22Rv1 (cell line): ENCODE data around the gene NID1.
"Not testable (repeated sequence)": the region's sequence is repeated elsewhere in the genome, so short reads cannot be mapped to it uniquely, and the experiment has no call there.

ENCODE experiments used
- H3K27ac ChIP-seq: fragments of 450-650 bp; 2 replicates; pipeline ENCODE4 v1.5.1; 2017
- ZFX ChIP-seq: fragments of 450-650 bp; IDR thresholded peaks from 2 replicates; pipeline ENCODE4 v1.6.1; 2017; ENCODE audit warnings: antibody characterized with exemption, borderline replicate concordance
- TF ChIP-seq, protein P1 (sequence below): fragments of 450-650 bp; IDR thresholded peaks from 2 replicates; pipeline ENCODE4 v1.5.1; 2017; ENCODE audit warnings: mild to moderate bottlenecking

NID1 gene

GRCh38 chr1:235929216-235929615 is 135.7 kb downstream of the NID1 start:
- no peak overlapping the region for H3K27ac ChIP-seq
- TF ChIP-seq, protein P1, sequence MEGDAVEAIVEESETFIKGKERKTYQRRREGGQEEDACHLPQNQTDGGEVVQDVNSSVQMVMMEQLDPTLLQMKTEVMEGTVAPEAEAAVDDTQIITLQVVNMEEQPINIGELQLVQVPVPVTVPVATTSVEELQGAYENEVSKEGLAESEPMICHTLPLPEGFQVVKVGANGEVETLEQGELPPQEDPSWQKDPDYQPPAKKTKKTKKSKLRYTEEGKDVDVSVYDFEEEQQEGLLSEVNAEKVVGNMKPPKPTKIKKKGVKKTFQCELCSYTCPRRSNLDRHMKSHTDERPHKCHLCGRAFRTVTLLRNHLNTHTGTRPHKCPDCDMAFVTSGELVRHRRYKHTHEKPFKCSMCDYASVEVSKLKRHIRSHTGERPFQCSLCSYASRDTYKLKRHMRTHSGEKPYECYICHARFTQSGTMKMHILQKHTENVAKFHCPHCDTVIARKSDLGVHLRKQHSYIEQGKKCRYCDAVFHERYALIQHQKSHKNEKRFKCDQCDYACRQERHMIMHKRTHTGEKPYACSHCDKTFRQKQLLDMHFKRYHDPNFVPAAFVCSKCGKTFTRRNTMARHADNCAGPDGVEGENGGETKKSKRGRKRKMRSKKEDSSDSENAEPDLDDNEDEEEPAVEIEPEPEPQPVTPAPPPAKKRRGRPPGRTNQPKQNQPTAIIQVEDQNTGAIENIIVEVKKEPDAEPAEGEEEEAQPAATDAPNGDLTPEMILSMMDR = no peak
- no peak for TF ChIP-seq ZFX

DNA sequence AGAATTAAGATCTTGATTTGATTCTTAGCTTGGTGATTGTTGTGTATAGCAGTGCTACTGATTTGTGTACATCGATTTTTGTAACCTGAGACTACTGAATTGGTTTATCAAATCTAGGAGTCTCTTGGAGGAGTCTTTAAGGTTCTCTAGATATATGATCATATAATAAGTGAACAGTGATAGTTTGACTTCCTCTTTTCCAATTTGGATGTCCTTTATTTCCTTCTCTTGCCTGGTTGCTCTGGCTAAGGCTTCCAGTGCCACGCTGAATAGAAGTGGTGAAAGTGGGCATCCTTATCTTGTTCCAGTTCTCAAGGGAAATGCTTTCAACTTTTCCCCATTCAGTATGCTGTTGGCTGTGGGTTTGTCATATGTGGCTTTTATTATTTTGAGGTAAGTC is 136.7 kb downstream of the NID1 start:
- TF ChIP-seq, protein P1 = no peak
- no peak for TF ChIP-seq ZFX
- H3K27ac ChIP-seq = no peak overlapping the region

DNA sequence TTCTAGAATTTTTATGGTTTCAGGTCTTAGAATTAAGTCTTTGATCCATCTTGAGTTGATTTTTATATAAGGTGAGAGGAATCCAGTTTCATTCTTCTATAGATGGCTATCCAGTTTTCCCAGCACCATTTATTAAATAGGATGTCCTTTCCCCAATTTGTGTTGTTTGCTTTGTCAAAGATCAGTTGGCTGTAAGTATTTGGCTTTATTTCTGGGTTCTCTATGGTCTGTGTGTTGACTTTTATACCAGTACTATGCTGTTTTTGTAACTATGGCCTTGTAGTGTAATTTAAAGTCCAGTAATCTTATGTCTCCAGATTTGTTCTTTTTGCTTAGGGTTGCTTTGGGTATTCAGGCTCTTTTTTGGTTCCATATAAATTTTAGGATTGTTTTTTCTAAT is 137.3 kb downstream of the NID1 start:
- not testable (repeated sequence) for H3K27ac ChIP-seq
